HEK293T (cell line): Measurements from ENCODE around the gene OLFM2.

Experiments
- CTCF ChIA-PET: fragments of 350-600 bp; formaldehyde crosslinking; extraction: SDS; loops from one replicate; lab custom pipeline; 2021; ENCODE audit warnings: antibody characterized with exemption, inconsistent platforms; lab: Yijun Ruan, JAX
- POLR2A ChIA-PET: fragments of 350-600 bp; formaldehyde crosslinking; extraction: SDS; loops from one replicate; lab custom pipeline; 2020; ENCODE audit warnings: antibody characterized with exemption, inconsistent platforms; lab: Yijun Ruan, JAX
- DNase-seq: peaks from one replicate; pipeline ENCODE4 v3.0.0; 2012; ENCODE audit warnings: mixed read lengths; ENCODE audit errors: extremely low spot score
- ARNT ChIP-seq: fragments of 450-650 bp; IDR thresholded peaks from 2 replicates; pipeline ENCODE4 v1.6.1; 2017; ENCODE audit warnings: mild to moderate bottlenecking
- BHLHE40 ChIP-seq: fragments of 450-650 bp; IDR thresholded peaks from 2 replicates; pipeline ENCODE4 v1.6.1; 2016; ENCODE audit warnings: mild to moderate bottlenecking, moderate library complexity, borderline replicate concordance
- CTBP1 ChIP-seq: fragments of 450-650 bp; IDR thresholded peaks from 2 replicates; pipeline ENCODE4 v1.6.1; 2016; ENCODE audit warnings: borderline replicate concordance
- ELF4 ChIP-seq: fragments of 450-650 bp; IDR thresholded peaks from 2 replicates; pipeline ENCODE4 v1.6.1; 2017; ENCODE audit warnings: antibody characterized with exemption
- FOXA1 ChIP-seq: fragments of 450-650 bp; IDR thresholded peaks from 2 replicates; pipeline ENCODE4 v1.6.1; 2016; ENCODE audit warnings: mild to moderate bottlenecking
- FOXK2 ChIP-seq: fragments of 450-650 bp; IDR thresholded peaks from 2 replicates; pipeline ENCODE4 v1.6.1; 2016; ENCODE audit warnings: mild to moderate bottlenecking
- FOXM1 ChIP-seq: fragments of 450-650 bp; IDR thresholded peaks from 2 replicates; pipeline ENCODE4 v1.6.1; 2017; ENCODE audit warnings: mild to moderate bottlenecking, borderline replicate concordance
- HDGF ChIP-seq: fragments of 450-650 bp; IDR thresholded peaks from 2 replicates; pipeline ENCODE4 v1.6.1; 2017; ENCODE audit warnings: antibody characterized with exemption, borderline replicate concordance
- L3MBTL2 ChIP-seq: fragments of 450-650 bp; conservative IDR thresholded peaks from 2 replicates; pipeline ENCODE4 v1.6.1; 2016; ENCODE audit warnings: mild to moderate bottlenecking
- LEF1 ChIP-seq: fragments of 450-650 bp; IDR thresholded peaks from 2 replicates; pipeline ENCODE4 v1.6.1; 2017; ENCODE audit warnings: mild to moderate bottlenecking, borderline replicate concordance
- NFRKB ChIP-seq: fragments of 450-650 bp; IDR thresholded peaks from 2 replicates; pipeline ENCODE4 v1.6.1; 2016; ENCODE audit warnings: mild to moderate bottlenecking, moderate library complexity
- PKNOX1 ChIP-seq: fragments of 450-650 bp; IDR thresholded peaks from 2 replicates; pipeline ENCODE4 v1.6.1; 2016
- SP1 ChIP-seq: fragments of 450-650 bp; IDR thresholded peaks from 2 replicates; pipeline ENCODE4 v1.6.1; 2017
- SUZ12 ChIP-seq: fragments of 450-650 bp; IDR thresholded peaks from 2 replicates; pipeline ENCODE4 v1.6.1; 2016; ENCODE audit warnings: mild to moderate bottlenecking
- TARDBP ChIP-seq: fragments of 450-650 bp; IDR thresholded peaks from 2 replicates; pipeline ENCODE4 v1.6.1; 2016
- ZNF384 ChIP-seq: fragments of 450-650 bp; IDR thresholded peaks from 2 replicates; pipeline ENCODE4 v1.6.1; 2016

Gene OLFM2

GRCh38 chr19:9913237-9914000 lies 22.9 kb downstream of the OLFM2 start:
- TF ChIP-seq ELF4 (no peak), NFRKB (no peak), LEF1 (no peak), FOXM1 (0 out of 2 replicates have a peak, but pooled peaks have one; percentile 17), FOXA1 (no peak), TARDBP (no peak)
- DNase-seq, result peak; percentile 62
- ChIA-PET CTCF (no interaction called here), POLR2A (no interaction called here)

- CTCF ChIA-PET, result no interaction called here
- POLR2A ChIA-PET, result no interaction called here
- TF ChIP-seq CTBP1, result no peak
- TF ChIP-seq HDGF, result no peak
- no peak for TF ChIP-seq LEF1
- TF ChIP-seq TARDBP, result no peak
- TF ChIP-seq FOXA1, result no peak
- no peak for TF ChIP-seq BHLHE40
- TF ChIP-seq SP1, result no peak
- no peak for TF ChIP-seq FOXK2
- no peak for TF ChIP-seq FOXM1
- no peak for TF ChIP-seq SUZ12
- no peak for TF ChIP-seq NFRKB
- TF ChIP-seq ELF4, result no peak
- no peak for TF ChIP-seq L3MBTL2
- no peak for TF ChIP-seq PKNOX1
- TF ChIP-seq ZNF384, result no peak
- TF ChIP-seq ARNT, result no peak
These were observed 23.6 kb downstream of the OLFM2 start for GRCh38 chr19:9912551-9913236.

GRCh38 chr19:9911524-9912185 lies 24.7 kb downstream of the OLFM2 start:
- ChIA-PET POLR2A (no interaction called here), CTCF (no interaction called here)

More at GRCh38 chr19:9912551-9913236, 23.6 kb downstream of the OLFM2 start:
- no peak for DNase-seq

GRCh38 chr19:9910625-9911024 lies 25.7 kb downstream of the OLFM2 start:
- DNase-seq, result no peak
- ChIA-PET POLR2A (no interaction called here), CTCF (no interaction called here)
- no peak for TF ChIP-seq BHLHE40
- TF ChIP-seq PKNOX1, result no peak
- no peak for TF ChIP-seq ELF4
- no peak for TF ChIP-seq ARNT
- TF ChIP-seq HDGF, result no peak
- TF ChIP-seq FOXM1, result no peak
- no peak for TF ChIP-seq L3MBTL2
- no peak for TF ChIP-seq SP1
- TF ChIP-seq FOXA1, result no peak

More at GRCh38 chr19:9911524-9912185, 24.7 kb downstream of the OLFM2 start:
- no peak for DNase-seq
- TF ChIP-seq BHLHE40, result no peak
- TF ChIP-seq SUZ12, result no peak
- TF ChIP-seq ARNT, result no peak

GRCh38 chr19:9909251-9909650 lies 27.1 kb downstream of the OLFM2 start:
- TF ChIP-seq LEF1 (no peak), CTBP1 (no peak), FOXA1 (no peak), ELF4 (no peak), SP1 (no peak), HDGF (no peak), FOXM1 (no peak), BHLHE40 (no peak), PKNOX1 (no peak), ARNT (no peak), ZNF384 (no peak), TARDBP (no peak), L3MBTL2 (no peak), SUZ12 (no peak), NFRKB (no peak), FOXK2 (no peak)
- POLR2A ChIA-PET, result no interaction called here
- no peak for DNase-seq
- CTCF ChIA-PET, result no interaction called here

- POLR2A ChIA-PET, result no interaction called here
- no peak for DNase-seq
- CTCF ChIA-PET, result interaction anchor here (0.7 kb wide), 1 partner anchor 11 kb away, joined by 3 read pairs; no protein-coding TSS in a partner anchor
- TF ChIP-seq TARDBP (no peak), ELF4 (no peak), ARNT (no peak), BHLHE40 (no peak), SP1 (no peak), FOXK2 (no peak), FOXA1 (no peak), SUZ12 (no peak), PKNOX1 (no peak), ZNF384 (no peak), CTBP1 (no peak), HDGF (no peak), NFRKB (no peak), FOXM1 (no peak), LEF1 (no peak), L3MBTL2 (no peak)
These were observed 29.7 kb downstream of the OLFM2 start for GRCh38 chr19:9906475-9907087.
